Ishikawa (cell line): ENCODE results near the gene SPRR1B.

ENCODE experiments used
- CEBPB ChIP-seq: IDR thresholded peaks from 2 replicates; pipeline ENCODE4 v1.6.1; 2012
- CREB1 ChIP-seq: IDR thresholded peaks from 2 replicates; pipeline ENCODE4 v1.6.1; 2012; ENCODE audit warnings: low read depth
- EGR1 ChIP-seq: IDR thresholded peaks from 2 replicates; pipeline ENCODE4 v1.6.1; 2012
- EP300 ChIP-seq: IDR thresholded peaks from 2 replicates; pipeline ENCODE4 v1.6.1; 2012; ENCODE audit warnings: borderline replicate concordance
- TAF1 ChIP-seq: IDR thresholded peaks from 2 replicates; pipeline ENCODE4 v1.6.1; 2012; ENCODE audit warnings: low read depth, mild to moderate bottlenecking
- YY1 ChIP-seq: IDR thresholded peaks from 2 replicates; pipeline ENCODE4 v1.6.1; 2012; ENCODE audit warnings: low read depth
- TF ChIP-seq, protein P1 (sequence below): IDR thresholded peaks from 2 replicates; pipeline ENCODE4 v1.6.1; 2012

- TF ChIP-seq EP300 (no peak), CREB1 (no peak), YY1 (no peak), TAF1 (no peak), CEBPB (no peak), EGR1 (no peak)
- TF ChIP-seq, protein P1, sequence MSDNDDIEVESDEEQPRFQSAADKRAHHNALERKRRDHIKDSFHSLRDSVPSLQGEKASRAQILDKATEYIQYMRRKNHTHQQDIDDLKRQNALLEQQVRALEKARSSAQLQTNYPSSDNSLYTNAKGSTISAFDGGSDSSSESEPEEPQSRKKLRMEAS, result no peak
Observed at GRCh38 chr1:152998476-152998875, 32.5 kb upstream of the SPRR1B start.
